HG02970 (cell line): Measurements from ENCODE around the gene CXCL9.
"Not testable (repeated sequence)": the region's sequence is repeated elsewhere in the genome, so short reads cannot be mapped to it uniquely, and the experiment has no call there.

Experiments used
- ATAC-seq: cut with Tn5 transposase; IDR thresholded peaks from one replicate; pipeline ENCODE4 v1.9.1; 2021; ENCODE audit warnings: mild to moderate bottlenecking, moderate library complexity, moderate number of reproducible peaks; ENCODE audit not compliant: unreplicated experiment, low FRiP score

Gene CXCL9

GRCh38 chr4:76013540-76013939 lies 6.2 kb upstream of the CXCL9 start:
- ATAC-seq: no peak

- ATAC-seq: no peak
Measured at GRCh38 chr4:76012388-76012801, 5.1 kb upstream of the CXCL9 start.

- no peak for ATAC-seq
Measured at GRCh38 chr4:76011700-76012387, 4.5 kb upstream of the CXCL9 start.

- no peak for ATAC-seq
Measured at GRCh38 chr4:76011018-76011670, 3.8 kb upstream of the CXCL9 start.

- no peak for ATAC-seq
Measured at GRCh38 chr4:76010576-76010975, 3.3 kb upstream of the CXCL9 start.

GRCh38 chr4:76009311-76009710 lies 2.0 kb upstream of the CXCL9 start:
- no peak for ATAC-seq

GRCh38 chr4:76003620-76004019 lies 3.7 kb downstream of the CXCL9 start:
- ATAC-seq: no peak

- no peak for ATAC-seq
Measured at GRCh38 chr4:76003035-76003434, 4.3 kb downstream of the CXCL9 start.

- no peak for ATAC-seq
Measured at GRCh38 chr4:76002176-76002575, 5.1 kb downstream of the CXCL9 start.

- no peak for ATAC-seq
Measured at GRCh38 chr4:76001700-76002099, 5.6 kb downstream of the CXCL9 start.

- ATAC-seq: no peak
Measured at GRCh38 chr4:76000279-76000678, 7.0 kb downstream of the CXCL9 start.

- ATAC-seq: not testable (repeated sequence)
Measured at GRCh38 chr4:75998525-75999147, 8.7 kb downstream of the CXCL9 start.

- ATAC-seq: no peak
Measured at GRCh38 chr4:75997946-75998345, 9.4 kb downstream of the CXCL9 start.

GRCh38 chr4:75997081-75997480 lies 10.2 kb downstream of the CXCL9 start:
- ATAC-seq: no peak

- ATAC-seq: no peak
Measured at GRCh38 chr4:75995727-75996126, 11.6 kb downstream of the CXCL9 start.

GRCh38 chr4:75992462-75992861 lies 14.8 kb downstream of the CXCL9 start:
- ATAC-seq: no peak

- no peak for ATAC-seq
Measured at GRCh38 chr4:75989846-75990528, 17.3 kb downstream of the CXCL9 start.

- no peak for ATAC-seq
Measured at GRCh38 chr4:75985116-75985515, 22.2 kb downstream of the CXCL9 start.

- ATAC-seq: no peak
Measured at GRCh38 chr4:75980576-75980975, 26.7 kb downstream of the CXCL9 start.

GRCh38 chr4:75976177-75976576 lies 31.1 kb downstream of the CXCL9 start:
- no peak for ATAC-seq

GRCh38 chr4:75973766-75974165 lies 33.5 kb downstream of the CXCL9 start:
- ATAC-seq: no peak
